Prostate gland (tissue), 2 donors: Measurements from ENCODE around the gene SIPA1L2.

Source experiments
- CTCF ChIP-seq, 4 experiments: fragments of 200-600 bp in 2 of 4; fragments of 450-650 bp in 2 of 4; sonication (generic) in 2 of 4; IDR thresholded peaks; 1 replicate in 3 of 4; 2 replicates in 1 of 4; pipeline ENCODE4 v1.5.1; 2016 to 2019; ENCODE audit warnings: antibody characterized with exemption in 4 of 4, mild to moderate bottlenecking in 2 of 4, moderate library complexity in 2 of 4
- POLR2A ChIP-seq: fragments of 450-650 bp; IDR thresholded peaks from one replicate; pipeline ENCODE4 v1.6.1; 2016; ENCODE audit warnings: antibody characterized with exemption, mild to moderate bottlenecking
- POLR2AphosphoS5 ChIP-seq: sonication (generic); formaldehyde crosslinking; IDR thresholded peaks from one replicate; pipeline ENCODE4 v1.6.1; 2017; ENCODE audit warnings: antibody characterized with exemption

- TF ChIP-seq POLR2A (no peak), CTCF (IDR thresholded peaks at IDR 0.05) (no peak), POLR2AphosphoS5 (no peak)
Observed at GRCh38 chr1:232599178-232600041, 30.5 kb downstream of the SIPA1L2 start.
